Natural killer cell treated with Interleukin-12 subunit alpha and Interleukin-12 subunit beta and Interleukin-15 and Interleukin-18, amount 100 ng/mL, for 72 hours (primary cell): ENCODE measurements around the gene SPATA31E1. TPM values are rescaled to one million over a fixed set of nuclear protein-coding genes. Genes with fewer than 3 reads are reported as not detected.

Experiments used
- ATAC-seq, 2 donors: fragments of 150-1000 bp; cut with Tn5 transposase in 1 of 2; sonication (Bioruptor Pico), chemical (Tn5 transposase) in 1 of 2; 2 replicates each; pipeline ENCODE4 v1.10.0; 2021
- DNase-seq: peaks from one replicate; pipeline ENCODE4 v3.0.0; 2022; ENCODE audit warnings: low spot score
- H3K27ac Mint-ChIP-seq, 2 donors: 1 replicate in 1 of 2; 2 replicates in 1 of 2; pipeline ENCODE4 v1.8.0; 2022; ENCODE audit warnings: mixed read lengths in 2 of 2, mild to moderate bottlenecking in 1 of 2, moderate library complexity in 1 of 2
- H3K27me3 Mint-ChIP-seq, 2 donors: 1 replicate in 1 of 2; 2 replicates in 1 of 2; pipeline ENCODE4 v1.8.0; 2022; ENCODE audit warnings: mixed read lengths in 2 of 2
- H3K36me3 Mint-ChIP-seq: one replicate; pipeline ENCODE4 v1.8.0; 2022; ENCODE audit warnings: mixed read lengths
- H3K4me1 Mint-ChIP-seq, 2 donors: 1 replicate in 1 of 2; 2 replicates in 1 of 2; pipeline ENCODE4 v1.8.0; 2022; ENCODE audit warnings: low read depth in 2 of 2, mixed read lengths in 2 of 2, mild to moderate bottlenecking in 1 of 2
- H3K4me3 Mint-ChIP-seq: one replicate; pipeline ENCODE4 v1.8.0; 2022; ENCODE audit warnings: mixed read lengths
- H3K9me3 Mint-ChIP-seq: 2 replicates; pipeline ENCODE4 v1.8.0; 2022; ENCODE audit warnings: mixed read lengths
- total RNA-seq, 2 donors: library from RNA; stranded (reverse); gene quantifications; one replicate each; pipeline ENCODE4 v1.2.3, GENCODE V29; 2022

SPATA31E1 gene
- total RNA-seq, 2 donors from 2014 or later, result not detected

- ATAC-seq (no peak), DNase-seq (no peak)
- peaks cover 7% of the 10 kb centered on the region in 2 donors for H3K27me3 Mint-ChIP-seq
- H3K27ac Mint-ChIP-seq, result no peak overlapping the region
- no peaks in the 10 kb centered on the region for H3K9me3 Mint-ChIP-seq
- H3K36me3 Mint-ChIP-seq, result no peaks in the 10 kb centered on the region
- no peaks in the 10 kb centered on the region for H3K4me1 Mint-ChIP-seq
- H3K4me3 Mint-ChIP-seq, result no peak overlapping the region
Measured at GRCh38 chr9:87854580-87854955, 28.1 kb upstream of the SPATA31E1 start.

GRCh38 chr9:87855061-87855460, 27.6 kb upstream of the SPATA31E1 start:
- no peaks in the 10 kb centered on the region for H3K9me3 Mint-ChIP-seq
- no peak overlapping the region for H3K4me3 Mint-ChIP-seq
- no peaks in the 10 kb centered on the region for H3K36me3 Mint-ChIP-seq
- peaks cover 7% of the 10 kb centered on the region in 2 donors for H3K27me3 Mint-ChIP-seq
- DNase-seq (no peak), ATAC-seq (no peak)
- no peak overlapping the region for H3K27ac Mint-ChIP-seq
- H3K4me1 Mint-ChIP-seq, result no peaks in the 10 kb centered on the region

GRCh38 chr9:87857141-87857947, 25.3 kb upstream of the SPATA31E1 start:
- Mint-ChIP-seq H3K36me3 (no peaks in the 10 kb centered on the region), H3K4me1 (no peaks in the 10 kb centered on the region), H3K27me3 (peaks cover 7% of the 10 kb centered on the region in 2 donors), H3K27ac (no peak overlapping the region), H3K9me3 (no peaks in the 10 kb centered on the region), H3K4me3 (no peak overlapping the region)
- ATAC-seq (no peak), DNase-seq (no peak)

GRCh38 chr9:87857948-87858335, 24.7 kb upstream of the SPATA31E1 start:
- no peak overlapping the region for H3K4me3 Mint-ChIP-seq

GRCh38 chr9:87859137-87859536, 23.5 kb upstream of the SPATA31E1 start:
- Mint-ChIP-seq H3K9me3 (no peaks in the 10 kb centered on the region), H3K4me3 (no peak overlapping the region), H3K27me3 (peaks cover 10 to 11% of the 10 kb centered on the region in 2 donors), H3K27ac (no peak overlapping the region), H3K36me3 (no peaks in the 10 kb centered on the region), H3K4me1 (no peaks in the 10 kb centered on the region)
- DNase-seq (no peak), ATAC-seq (no peak)

More at GRCh38 chr9:87857948-87858335, 24.7 kb upstream of the SPATA31E1 start:
- Mint-ChIP-seq H3K36me3 (no peaks in the 10 kb centered on the region), H3K4me1 (no peaks in the 10 kb centered on the region), H3K9me3 (no peaks in the 10 kb centered on the region), H3K27me3 (peaks cover 7 to 10% of the 10 kb centered on the region in 2 donors), H3K27ac (no peak overlapping the region)
- ATAC-seq (no peak), DNase-seq (no peak)

GRCh38 chr9:87859786-87860185, 22.9 kb upstream of the SPATA31E1 start:
- Mint-ChIP-seq H3K36me3 (no peaks in the 10 kb centered on the region), H3K9me3 (no peaks in the 10 kb centered on the region), H3K27me3 (peaks cover 12 to 17% of the 10 kb centered on the region in 2 donors), H3K4me3 (no peak overlapping the region), H3K27ac (no peak overlapping the region), H3K4me1 (no peaks in the 10 kb centered on the region)
- ATAC-seq (no peak), DNase-seq (no peak)

GRCh38 chr9:87861332-87861731, 21.3 kb upstream of the SPATA31E1 start:
- Mint-ChIP-seq H3K4me1 (no peaks in the 10 kb centered on the region), H3K27me3 (peaks cover 5 to 18% of the 10 kb centered on the region in 2 donors), H3K9me3 (no peaks in the 10 kb centered on the region), H3K27ac (no peak overlapping the region), H3K36me3 (no peaks in the 10 kb centered on the region), H3K4me3 (no peak overlapping the region)
- no peak for DNase-seq
- ATAC-seq, result no peak

- ATAC-seq (no peak), DNase-seq (no peak)
- no peaks in the 10 kb centered on the region for H3K4me1 Mint-ChIP-seq
- H3K4me3 Mint-ChIP-seq, result no peak overlapping the region
- no peaks in the 10 kb centered on the region for H3K9me3 Mint-ChIP-seq
- H3K36me3 Mint-ChIP-seq, result no peaks in the 10 kb centered on the region
- peaks cover 8 to 25% of the 10 kb centered on the region in 2 donors for H3K27me3 Mint-ChIP-seq
- H3K27ac Mint-ChIP-seq, result no peak overlapping the region
Measured at GRCh38 chr9:87862536-87863268, 20.0 kb upstream of the SPATA31E1 start.

GRCh38 chr9:87863882-87864465, 18.7 kb upstream of the SPATA31E1 start:
- no peak overlapping the region for H3K27ac Mint-ChIP-seq
- no peaks in the 10 kb centered on the region for H3K4me1 Mint-ChIP-seq
- peaks cover 8 to 25% of the 10 kb centered on the region in 2 donors for H3K27me3 Mint-ChIP-seq
- ATAC-seq (no peak), DNase-seq (no peak)
- no peaks in the 10 kb centered on the region for H3K9me3 Mint-ChIP-seq
- no peaks in the 10 kb centered on the region for H3K36me3 Mint-ChIP-seq
- no peak overlapping the region for H3K4me3 Mint-ChIP-seq

GRCh38 chr9:87864915-87865314, 17.8 kb upstream of the SPATA31E1 start:
- Mint-ChIP-seq H3K36me3 (no peaks in the 10 kb centered on the region), H3K9me3 (peaks cover 4% of the 10 kb centered on the region), H3K27ac (no peak overlapping the region), H3K4me3 (no peak overlapping the region), H3K4me1 (peaks cover 4 to 7% of the 10 kb centered on the region in 2 donors), H3K27me3 (peaks cover 8 to 30% of the 10 kb centered on the region in 2 donors)
- ATAC-seq, result no peak
- DNase-seq, result no peak

GRCh38 chr9:87865626-87866025, 17.1 kb upstream of the SPATA31E1 start:
- peaks cover 8 to 32% of the 10 kb centered on the region in 2 donors for H3K27me3 Mint-ChIP-seq
- H3K36me3 Mint-ChIP-seq, result no peaks in the 10 kb centered on the region
- no peak overlapping the region for H3K27ac Mint-ChIP-seq
- H3K4me1 Mint-ChIP-seq, result peaks cover 4 to 8% of the 10 kb centered on the region in 2 donors
- no peak for ATAC-seq
- H3K4me3 Mint-ChIP-seq, result no peak overlapping the region
- peaks cover 5% of the 10 kb centered on the region for H3K9me3 Mint-ChIP-seq
- no peak for DNase-seq

- no peak overlapping the region for H3K4me3 Mint-ChIP-seq
- DNase-seq (no peak), ATAC-seq (no peak)
- H3K36me3 Mint-ChIP-seq, result no peaks in the 10 kb centered on the region
- peaks cover 4 to 8% of the 10 kb centered on the region in 2 donors for H3K4me1 Mint-ChIP-seq
- no peak overlapping the region for H3K27ac Mint-ChIP-seq
- peaks cover 5% of the 10 kb centered on the region for H3K9me3 Mint-ChIP-seq
- peaks cover 7 to 32% of the 10 kb centered on the region in 2 donors for H3K27me3 Mint-ChIP-seq
Measured at GRCh38 chr9:87867391-87867790, 15.3 kb upstream of the SPATA31E1 start.

GRCh38 chr9:87868175-87868574, 14.5 kb upstream of the SPATA31E1 start:
- DNase-seq, result no peak
- H3K4me3 Mint-ChIP-seq, result no peak overlapping the region
- peaks cover 5% of the 10 kb centered on the region for H3K9me3 Mint-ChIP-seq
- H3K36me3 Mint-ChIP-seq, result no peaks in the 10 kb centered on the region
- H3K4me1 Mint-ChIP-seq, result peaks cover 4 to 8% of the 10 kb centered on the region in 2 donors
- H3K27ac Mint-ChIP-seq, result no peak overlapping the region
- H3K27me3 Mint-ChIP-seq, result peaks cover 9 to 32% of the 10 kb centered on the region in 2 donors
- no peak for ATAC-seq

GRCh38 chr9:87868635-87869034, 14.0 kb upstream of the SPATA31E1 start:
- DNase-seq (no peak), ATAC-seq (no peak)
- H3K27ac Mint-ChIP-seq, result no peak overlapping the region
- H3K36me3 Mint-ChIP-seq, result no peaks in the 10 kb centered on the region
- H3K4me1 Mint-ChIP-seq, result peaks cover 4 to 8% of the 10 kb centered on the region in 2 donors
- H3K27me3 Mint-ChIP-seq, result peaks cover 9 to 32% of the 10 kb centered on the region in 2 donors
- no peak overlapping the region for H3K4me3 Mint-ChIP-seq
- H3K9me3 Mint-ChIP-seq, result peaks cover 5% of the 10 kb centered on the region
